ENCODE data around the gene FBXO15.

Gene FBXO15

DNA sequence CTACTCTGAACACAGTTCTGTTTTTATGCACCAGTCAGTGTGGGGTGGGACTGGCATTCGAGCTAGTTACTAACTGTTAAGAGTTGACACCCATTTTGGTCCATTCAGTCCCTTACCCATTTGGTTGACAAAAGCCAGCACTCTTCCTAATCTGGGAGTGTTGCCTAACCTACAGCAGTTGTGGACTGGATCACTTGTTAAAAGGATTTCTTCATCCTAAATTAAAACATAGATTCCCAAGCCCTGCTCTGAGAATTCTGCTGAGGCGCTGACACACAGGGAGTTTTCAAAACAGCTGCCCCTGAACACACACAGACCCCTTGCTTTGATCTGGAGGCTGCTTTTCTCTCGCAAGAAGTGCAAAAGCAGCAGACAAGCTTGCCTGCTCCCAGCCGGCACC lies 7.1 kb upstream of the FBXO15 start:
- no peak overlapping the region for H3K18ac ChIP-seq (ENCODE audit: low read length)
- H3K4me1 ChIP-seq (ENCODE audit: control insufficient read depth in 2 of 2, insufficient read depth in 1 of 2, low read depth in 1 of 2, low read length in 2 of 2) = peaks cover under 1 to 6% of the 10 kb centered on the region in 2 donors
- H3K27me3 ChIP-seq (ENCODE audit: control insufficient read depth in 3 of 3, insufficient read depth in 3 of 3, low read depth in 1 of 3, low read length in 3 of 3) = no peaks in the 10 kb centered on the region
- no peak overlapping the region for H3K4ac ChIP-seq (ENCODE audit: low read length)
- peaks cover 2% of the 10 kb centered on the region for H3K79me1 ChIP-seq (ENCODE audit: low read depth, low read length)
- no peak for DNase-seq (ENCODE audit: low spot score)
- H3K9me3 ChIP-seq (replicated peaks in 1 of 2; ENCODE audit: control insufficient read depth in 2 of 2, insufficient read depth in 1 of 2, low read depth in 1 of 2, low read length in 2 of 2) = no peaks in the 10 kb centered on the region
- no peak overlapping the region for H2BK5ac ChIP-seq (ENCODE audit: low read length)
- no peak overlapping the region for H3K23ac ChIP-seq (ENCODE audit: low read depth, low read length, poor library complexity)
- no peak overlapping the region for H3K9ac ChIP-seq (ENCODE audit: low read depth, low read length, poor library complexity)
- H2AK5ac ChIP-seq (ENCODE audit: low read depth, low read length) = no peak overlapping the region
- no peak overlapping the region for H2BK120ac ChIP-seq (ENCODE audit: low read depth, low read length)
- peaks cover 12 to 88% of the 10 kb centered on the region in 2 donors for H3K36me3 ChIP-seq (replicated peaks in 1 of 2; ENCODE audit: control insufficient read depth in 2 of 2, insufficient read depth in 2 of 2, low read length in 2 of 2)
- no peak overlapping the region for H3K27ac ChIP-seq (replicated peaks; ENCODE audit: low read length)
- H2AFZ ChIP-seq (ENCODE audit: low read length) = no peak overlapping the region
- no peak overlapping the region for H2BK12ac ChIP-seq (ENCODE audit: low read length)
- H4K8ac ChIP-seq (ENCODE audit: low read depth, low read length) = no peak overlapping the region
- H4K91ac ChIP-seq (ENCODE audit: low read depth, low read length, poor library complexity) = no peak overlapping the region
- no peak overlapping the region for H3K4me2 ChIP-seq (ENCODE audit: insufficient read depth, low read length, poor library complexity, severe bottlenecking)
- no peak overlapping the region for H3K4me3 ChIP-seq (ENCODE audit: low read length in 2 of 2)
- H2BK15ac ChIP-seq (ENCODE audit: low read length) = no peak overlapping the region
- WGBS, 2 donors (ENCODE audit: extremely low coverage in 2 of 2, insufficient read length in 2 of 2, insufficient replicate concordance in 1 of 2) = no CpG with 5 or more reads among the region's 4 CpGs
- H3K14ac ChIP-seq (ENCODE audit: low read length) = no peak overlapping the region

DNA sequence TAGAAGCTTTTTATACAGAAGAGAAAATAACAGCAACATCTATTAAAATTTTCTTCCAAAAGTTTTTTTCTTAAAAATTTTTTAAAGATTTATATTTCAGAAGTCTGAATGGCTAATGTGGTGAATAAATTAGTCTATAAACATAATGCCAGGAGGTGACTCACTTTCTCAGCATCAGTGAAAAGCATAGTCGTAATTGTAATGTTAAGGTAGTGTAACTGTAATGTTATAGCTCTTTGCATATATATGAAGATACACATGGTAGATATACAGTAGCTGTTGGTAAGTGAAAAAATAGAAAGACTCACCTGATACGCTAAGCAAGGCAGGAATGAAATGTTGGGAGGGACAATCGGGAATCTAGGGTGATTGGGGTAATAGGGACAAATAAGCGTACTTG lies 6.2 kb upstream of the FBXO15 start:
- Histone ChIP-seq H2BK120ac (ENCODE audit: low read depth, low read length) (no peak overlapping the region), H3K9me3 (replicated peaks in 1 of 2; ENCODE audit: control insufficient read depth in 2 of 2, insufficient read depth in 1 of 2, low read depth in 1 of 2, low read length in 2 of 2) (no peaks in the 10 kb centered on the region), H2AFZ (ENCODE audit: low read length) (no peak overlapping the region), H3K14ac (ENCODE audit: low read length) (no peak overlapping the region), H2BK12ac (ENCODE audit: low read length) (no peak overlapping the region), H3K36me3 (replicated peaks in 1 of 2; ENCODE audit: control insufficient read depth in 2 of 2, insufficient read depth in 2 of 2, low read length in 2 of 2) (peaks cover 10 to 82% of the 10 kb centered on the region in 2 donors), H3K18ac (ENCODE audit: low read length) (no peak overlapping the region), H3K4me3 (ENCODE audit: low read length in 2 of 2) (no peak overlapping the region), H3K27ac (replicated peaks; ENCODE audit: low read length) (no peak overlapping the region), H2BK15ac (ENCODE audit: low read length) (no peak overlapping the region), H4K91ac (ENCODE audit: low read depth, low read length, poor library complexity) (no peak overlapping the region), H3K23ac (ENCODE audit: low read depth, low read length, poor library complexity) (no peak overlapping the region), H3K4ac (ENCODE audit: low read length) (no peak overlapping the region), H3K79me1 (ENCODE audit: low read depth, low read length) (peaks cover 2% of the 10 kb centered on the region), H4K8ac (ENCODE audit: low read depth, low read length) (no peak overlapping the region), H3K4me1 (ENCODE audit: control insufficient read depth in 2 of 2, insufficient read depth in 1 of 2, low read depth in 1 of 2, low read length in 2 of 2) (peaks cover 3 to 11% of the 10 kb centered on the region in 2 donors), H3K9ac (ENCODE audit: low read depth, low read length, poor library complexity) (no peak overlapping the region), H2BK5ac (ENCODE audit: low read length) (no peak overlapping the region), H3K4me2 (ENCODE audit: insufficient read depth, low read length, poor library complexity, severe bottlenecking) (no peak overlapping the region), H2AK5ac (ENCODE audit: low read depth, low read length) (no peak overlapping the region), H3K27me3 (ENCODE audit: control insufficient read depth in 3 of 3, insufficient read depth in 3 of 3, low read depth in 1 of 3, low read length in 3 of 3) (no peaks in the 10 kb centered on the region)
- no peak for DNase-seq (ENCODE audit: low spot score)
- no CpG with 5 or more reads among the region's 4 CpGs for WGBS, 2 donors (ENCODE audit: extremely low coverage in 2 of 2, insufficient read length in 2 of 2, insufficient replicate concordance in 1 of 2)

DNA sequence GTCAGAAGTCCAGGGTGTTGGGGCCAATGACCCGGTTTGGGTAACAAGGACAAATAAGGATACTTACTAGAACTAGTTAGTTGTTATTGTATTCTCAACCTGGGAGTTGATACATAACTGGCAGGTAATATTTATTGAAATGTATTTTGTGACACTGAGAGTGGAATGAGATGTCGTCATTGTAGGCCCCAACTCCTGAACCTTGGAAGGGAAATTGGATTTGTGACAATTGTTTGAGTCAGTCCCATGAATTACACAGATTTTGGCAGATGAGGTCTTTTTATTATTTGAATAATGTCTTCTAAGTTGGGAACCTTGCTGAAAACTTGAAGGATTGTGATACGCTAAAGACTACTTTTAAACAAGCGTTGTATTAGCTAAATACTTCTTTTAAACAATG lies 5.7 kb upstream of the FBXO15 start:
- Histone ChIP-seq H3K4me1 (ENCODE audit: control insufficient read depth in 2 of 2, insufficient read depth in 1 of 2, low read depth in 1 of 2, low read length in 2 of 2) (peaks cover 3 to 13% of the 10 kb centered on the region in 2 donors), H2AFZ (ENCODE audit: low read length) (no peak overlapping the region), H3K36me3 (replicated peaks in 1 of 2; ENCODE audit: control insufficient read depth in 2 of 2, insufficient read depth in 2 of 2, low read length in 2 of 2) (peaks cover 9 to 77% of the 10 kb centered on the region in 2 donors)

DNA sequence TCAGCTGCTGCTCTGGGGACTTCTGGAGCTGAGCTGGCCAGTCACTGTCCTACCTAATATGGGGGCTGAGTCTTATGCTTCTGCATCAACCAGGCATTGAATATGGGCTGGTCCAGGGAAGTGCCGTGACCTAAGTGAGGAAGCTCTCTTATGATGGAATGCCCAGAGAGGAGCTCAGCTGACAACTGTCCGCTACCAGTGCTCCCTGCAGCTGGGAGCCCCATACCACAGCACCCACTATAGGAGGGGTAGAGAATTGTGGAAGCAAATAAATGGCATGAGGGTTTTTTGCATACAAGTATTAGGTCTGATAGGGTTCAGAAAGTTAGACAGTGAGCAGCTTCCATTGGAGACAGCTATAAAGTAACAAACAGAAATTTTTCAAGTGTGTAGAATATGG lies 5.2 kb upstream of the FBXO15 start:
- Histone ChIP-seq H3K79me1 (ENCODE audit: low read depth, low read length) (peaks cover 2% of the 10 kb centered on the region), H3K4me2 (ENCODE audit: insufficient read depth, low read length, poor library complexity, severe bottlenecking) (no peak overlapping the region), H3K4ac (ENCODE audit: low read length) (no peak overlapping the region), H2AFZ (ENCODE audit: low read length) (no peak overlapping the region), H4K8ac (ENCODE audit: low read depth, low read length) (no peak overlapping the region), H3K9ac (ENCODE audit: low read depth, low read length, poor library complexity) (no peak overlapping the region), H3K27ac (replicated peaks; ENCODE audit: low read length) (no peak overlapping the region), H2BK15ac (ENCODE audit: low read length) (no peak overlapping the region), H2BK12ac (ENCODE audit: low read length) (no peak overlapping the region), H3K4me3 (ENCODE audit: low read length in 2 of 2) (no peak overlapping the region), H3K18ac (ENCODE audit: low read length) (no peak overlapping the region), H3K23ac (ENCODE audit: low read depth, low read length, poor library complexity) (no peak overlapping the region), H3K14ac (ENCODE audit: low read length) (no peak overlapping the region), H4K91ac (ENCODE audit: low read depth, low read length, poor library complexity) (no peak overlapping the region), H3K36me3 (replicated peaks in 1 of 2; ENCODE audit: control insufficient read depth in 2 of 2, insufficient read depth in 2 of 2, low read length in 2 of 2) (peaks cover 6 to 72% of the 10 kb centered on the region in 2 donors), H2BK120ac (ENCODE audit: low read depth, low read length) (no peak overlapping the region), H3K27me3 (ENCODE audit: control insufficient read depth in 3 of 3, insufficient read depth in 3 of 3, low read depth in 1 of 3, low read length in 3 of 3) (no peaks in the 10 kb centered on the region), H2BK5ac (ENCODE audit: low read length) (no peak overlapping the region), H2AK5ac (ENCODE audit: low read depth, low read length) (no peak overlapping the region), H3K4me1 (ENCODE audit: control insufficient read depth in 2 of 2, insufficient read depth in 1 of 2, low read depth in 1 of 2, low read length in 2 of 2) (peaks cover 3 to 13% of the 10 kb centered on the region in 2 donors), H3K9me3 (replicated peaks in 1 of 2; ENCODE audit: control insufficient read depth in 2 of 2, insufficient read depth in 1 of 2, low read depth in 1 of 2, low read length in 2 of 2) (no peaks in the 10 kb centered on the region)
- no peak for DNase-seq (ENCODE audit: low spot score)
- no CpG with 5 or more reads among the region's 2 CpGs for WGBS, 2 donors (ENCODE audit: extremely low coverage in 2 of 2, insufficient read length in 2 of 2, insufficient replicate concordance in 1 of 2)

More for the DNA sequence above, 5.7 kb upstream of the FBXO15 start:
- no peak overlapping the region for H3K27ac ChIP-seq (replicated peaks; ENCODE audit: low read length)
- no peak overlapping the region for H2BK120ac ChIP-seq (ENCODE audit: low read depth, low read length)
- no peak overlapping the region for H3K23ac ChIP-seq (ENCODE audit: low read depth, low read length, poor library complexity)
- H2AK5ac ChIP-seq (ENCODE audit: low read depth, low read length) = no peak overlapping the region
- no peak overlapping the region for H2BK15ac ChIP-seq (ENCODE audit: low read length)
- no peaks in the 10 kb centered on the region for H3K27me3 ChIP-seq (ENCODE audit: control insufficient read depth in 3 of 3, insufficient read depth in 3 of 3, low read depth in 1 of 3, low read length in 3 of 3)
- no peaks in the 10 kb centered on the region for H3K9me3 ChIP-seq (replicated peaks in 1 of 2; ENCODE audit: control insufficient read depth in 2 of 2, insufficient read depth in 1 of 2, low read depth in 1 of 2, low read length in 2 of 2)
- no peak for DNase-seq (ENCODE audit: low spot score)
- no peak overlapping the region for H3K14ac ChIP-seq (ENCODE audit: low read length)
- H2BK12ac ChIP-seq (ENCODE audit: low read length) = no peak overlapping the region
- no peak overlapping the region for H4K91ac ChIP-seq (ENCODE audit: low read depth, low read length, poor library complexity)
- H3K4ac ChIP-seq (ENCODE audit: low read length) = no peak overlapping the region
- no peak overlapping the region for H3K9ac ChIP-seq (ENCODE audit: low read depth, low read length, poor library complexity)
- H3K18ac ChIP-seq (ENCODE audit: low read length) = no peak overlapping the region
- H2BK5ac ChIP-seq (ENCODE audit: low read length) = no peak overlapping the region
- WGBS, 2 donors (ENCODE audit: extremely low coverage in 2 of 2, insufficient read length in 2 of 2, insufficient replicate concordance in 1 of 2) = no CpG with 5 or more reads among the region's 4 CpGs
- no peak overlapping the region for H3K4me2 ChIP-seq (ENCODE audit: insufficient read depth, low read length, poor library complexity, severe bottlenecking)
- H4K8ac ChIP-seq (ENCODE audit: low read depth, low read length) = no peak overlapping the region
- peaks cover 2% of the 10 kb centered on the region for H3K79me1 ChIP-seq (ENCODE audit: low read depth, low read length)
- no peak overlapping the region for H3K4me3 ChIP-seq (ENCODE audit: low read length in 2 of 2)

Measured in neuronal stem cell (in vitro differentiated cells).